Large intestine (tissue), 3 donors: ENCODE results near the gene ST3GAL5. TPM values are rescaled to one million over a fixed set of nuclear protein-coding genes. Genes with fewer than 3 reads are reported as not detected.
"Not testable (repeated sequence)": the region's sequence is repeated elsewhere in the genome, so short reads cannot be mapped to it uniquely, and the experiment has no call there.

ENCODE experiments used
- DNase-seq, 2 donors: peaks; one replicate each; pipeline versions ENCODE4 v3.0.0 to v3.0.0-alpha.2; 2013
- H3K27ac ChIP-seq: one replicate; pipeline ENCODE4 v1.5.1; 2013; ENCODE audit warnings: low read length
- H3K27me3 ChIP-seq: 2 replicates; pipeline ENCODE4 v1.6.1; 2013; ENCODE audit warnings: low read length; ENCODE audit not compliant: control insufficient read depth, insufficient read depth
- H3K36me3 ChIP-seq: 2 replicates; pipeline ENCODE4 v1.6.1; 2013; ENCODE audit warnings: low read length; ENCODE audit not compliant: control insufficient read depth, insufficient read depth
- H3K4me1 ChIP-seq: one replicate; pipeline ENCODE4 v1.6.1; 2013; ENCODE audit warnings: low read length; ENCODE audit not compliant: control insufficient read depth, insufficient read depth
- H3K4me3 ChIP-seq: one replicate; pipeline ENCODE4 v1.5.1; 2013; ENCODE audit warnings: low read length
- H3K9me3 ChIP-seq: one replicate; pipeline ENCODE4 v1.6.1; 2013; ENCODE audit warnings: mild to moderate bottlenecking, low read depth, low read length, moderate library complexity; ENCODE audit not compliant: control insufficient read depth
- WGBS: methylation state at CpG from one replicate; pipeline ENCODE4 v1.1.5; 2013; ENCODE audit warnings: low lambda C conversion rate; ENCODE audit not compliant: insufficient coverage; 5-methylcytosine and 5-hydroxymethylcytosine counted together
- polyA plus RNA-seq: library from polyadenylated mRNA; unstranded; fragments of 120-200 nt; gene quantifications from one replicate; pipeline ENCODE4 v1.2.1, GENCODE V29; 2013

Gene ST3GAL5
- polyA plus RNA-seq, 1 donor, result 10.0 TPM

DNA sequence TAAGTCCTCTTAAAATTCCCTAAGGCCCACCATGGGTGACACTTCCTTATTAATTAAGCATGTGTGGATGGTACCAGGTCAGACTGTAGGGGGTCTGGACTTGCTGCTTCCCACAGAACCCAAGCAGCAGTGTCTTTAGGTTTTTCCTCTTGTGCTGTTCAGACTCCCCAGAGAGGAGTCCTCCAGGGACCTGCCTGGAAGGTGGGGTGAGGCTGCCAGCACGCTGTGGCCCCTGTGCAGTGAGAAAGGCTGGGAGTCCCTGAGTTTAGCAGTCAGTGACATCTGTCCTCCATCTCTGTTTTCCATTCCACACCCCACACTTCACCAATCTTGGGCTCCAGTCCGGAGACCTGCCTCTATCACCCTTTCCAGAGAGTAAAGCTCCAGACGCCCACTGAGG lies 18.0 kb upstream of the ST3GAL5 start:
- Histone ChIP-seq H3K9me3 (no peaks in the 10 kb centered on the region), H3K4me1 (peaks cover 5% of the 10 kb centered on the region), H3K36me3 (no peaks in the 10 kb centered on the region), H3K27me3 (peaks cover 4% of the 10 kb centered on the region), H3K4me3 (no peak overlapping the region), H3K27ac (no peak overlapping the region)
- DNase-seq, result no peak
- no CpG with 5 or more reads among the region's 3 CpGs for WGBS

DNA sequence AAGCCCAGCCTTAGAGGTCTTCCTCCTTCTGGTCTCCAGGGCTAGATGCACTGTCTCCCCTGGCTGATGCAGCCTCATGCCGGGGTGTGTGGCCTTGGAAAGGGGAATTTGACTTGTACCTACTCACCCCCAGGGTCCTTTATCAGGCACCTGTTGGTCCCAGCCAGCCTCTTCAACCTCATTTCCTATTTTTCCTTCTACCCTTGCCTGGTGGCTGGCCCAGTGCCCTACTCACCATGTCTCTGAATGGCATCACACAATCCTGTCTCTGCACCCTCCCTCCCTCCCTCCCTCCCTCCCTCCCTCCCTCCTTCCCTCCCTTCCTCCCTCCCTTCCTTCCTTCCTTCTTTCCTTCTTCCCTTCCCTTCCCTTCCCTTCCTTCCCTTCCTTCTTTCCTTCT lies 17.1 kb upstream of the ST3GAL5 start:
- Histone ChIP-seq H3K27me3 (peaks cover 4% of the 10 kb centered on the region), H3K4me1 (peaks cover 5% of the 10 kb centered on the region), H3K9me3 (no peaks in the 10 kb centered on the region), H3K27ac (no peak overlapping the region), H3K36me3 (no peaks in the 10 kb centered on the region), H3K4me3 (no peak overlapping the region)
- no peak for DNase-seq
- no CpG with 5 or more reads among the region's 1 CpG for WGBS

DNA sequence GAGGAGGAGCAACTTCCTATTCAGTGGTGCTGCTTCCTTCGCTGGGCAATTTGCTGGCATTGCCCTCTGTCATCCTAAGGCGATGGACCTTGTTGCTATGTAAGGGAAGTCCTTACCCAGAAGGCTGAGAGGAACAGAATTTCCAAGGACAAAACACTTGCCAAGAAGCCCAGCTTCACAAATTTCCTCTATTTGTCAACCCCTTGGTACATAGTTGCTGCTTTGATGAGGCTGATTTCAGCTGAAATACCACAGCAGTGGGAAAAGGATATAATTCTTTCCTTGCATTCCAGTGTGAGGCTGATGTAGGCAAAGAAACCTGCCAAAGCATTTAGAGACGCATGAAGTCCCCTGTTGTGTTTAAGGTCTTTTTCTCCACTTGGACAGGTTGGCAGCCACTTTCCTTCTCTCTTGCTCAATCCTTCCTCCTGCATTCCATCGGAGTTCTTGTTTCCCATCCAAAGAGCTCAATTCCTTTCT lies 16.4 kb upstream of the ST3GAL5 start:
- WGBS, result 83% methylated on average over 1 of the region's 4 CpGs
- Histone ChIP-seq H3K9me3 (no peaks in the 10 kb centered on the region), H3K4me3 (no peak overlapping the region), H3K27ac (no peak overlapping the region), H3K4me1 (peaks cover 5% of the 10 kb centered on the region), H3K27me3 (peaks cover 4% of the 10 kb centered on the region), H3K36me3 (no peaks in the 10 kb centered on the region)
- DNase-seq, result no peak

DNA sequence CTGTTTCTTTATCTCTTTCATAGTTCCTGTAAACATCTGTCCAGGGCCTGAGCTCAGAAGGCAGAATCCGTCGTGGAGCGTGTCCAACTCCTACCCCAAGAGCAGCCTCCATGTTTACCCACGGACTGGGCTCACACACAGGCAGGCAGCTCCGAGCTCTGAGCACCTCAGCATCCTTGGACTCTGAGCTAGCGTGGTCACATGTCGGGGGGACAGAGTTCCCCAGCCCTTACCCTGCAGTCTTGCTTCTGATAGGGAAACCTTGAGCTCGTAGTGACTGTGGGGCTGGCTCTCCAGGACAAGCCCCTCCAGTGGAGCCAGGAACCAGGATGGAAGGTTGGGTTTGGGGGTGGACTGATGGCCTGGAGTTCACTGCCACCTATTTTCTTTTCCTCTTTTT lies 15.1 kb upstream of the ST3GAL5 start:
- Histone ChIP-seq H3K27ac (no peak overlapping the region), H3K4me3 (no peak overlapping the region), H3K36me3 (no peaks in the 10 kb centered on the region), H3K9me3 (no peaks in the 10 kb centered on the region), H3K4me1 (peaks cover 5% of the 10 kb centered on the region), H3K27me3 (peaks cover 4% of the 10 kb centered on the region)
- peak; percentile 61 to 78 for DNase-seq
- no CpG with 5 or more reads among the region's 8 CpGs for WGBS

DNA sequence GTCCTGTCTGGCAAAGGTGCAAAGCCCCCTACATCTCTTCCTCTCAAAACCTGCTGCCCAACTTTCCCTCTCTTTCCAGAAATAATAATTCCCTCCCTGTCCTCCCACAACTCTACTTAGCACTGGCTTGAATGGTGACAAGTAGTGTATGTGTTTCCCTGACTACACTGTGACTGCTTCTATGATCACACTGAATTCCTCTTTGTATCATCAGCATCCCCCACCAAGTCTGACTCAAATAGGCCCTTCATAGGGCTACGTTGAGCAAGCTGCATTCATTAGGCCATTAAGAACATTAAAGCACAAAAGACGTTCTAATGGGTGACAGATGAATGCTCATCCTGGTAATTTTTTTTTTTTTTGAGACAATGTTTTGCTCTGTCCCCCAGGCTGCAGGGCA lies 13.7 kb upstream of the ST3GAL5 start:
- H3K27me3 ChIP-seq, result peaks cover 4% of the 10 kb centered on the region
- H3K27ac ChIP-seq, result no peak overlapping the region
- H3K4me3 ChIP-seq, result no peak overlapping the region
- no peaks in the 10 kb centered on the region for H3K9me3 ChIP-seq
- peaks cover 5% of the 10 kb centered on the region for H3K4me1 ChIP-seq
- no peak for DNase-seq
- no peaks in the 10 kb centered on the region for H3K36me3 ChIP-seq
- 80% methylated on average over 1 of the region's 2 CpGs for WGBS

DNA sequence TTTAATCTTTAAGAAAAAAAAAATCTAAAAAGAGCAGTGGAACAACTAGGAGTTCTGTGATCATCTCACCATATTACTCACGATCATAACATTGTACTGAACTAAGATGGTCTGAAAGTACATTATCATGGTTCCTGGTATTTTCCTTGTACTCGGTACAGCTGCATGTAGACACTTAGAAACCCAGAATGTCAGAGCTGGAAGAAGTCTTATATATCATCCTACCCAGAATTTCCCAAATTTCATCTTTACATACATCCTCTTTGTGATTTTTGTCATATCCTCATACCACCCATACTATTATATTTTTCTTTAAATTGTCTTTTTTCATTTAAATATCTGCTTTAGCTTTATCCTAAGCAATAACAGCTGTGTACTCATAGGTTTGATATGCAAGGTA lies 12.4 kb upstream of the ST3GAL5 start:
- H3K27ac ChIP-seq, result no peak overlapping the region
- H3K27me3 ChIP-seq, result no peaks in the 10 kb centered on the region
- 40% methylated on average over 1 of the region's 2 CpGs for WGBS
- DNase-seq, result no peak
- H3K9me3 ChIP-seq, result no peaks in the 10 kb centered on the region
- H3K4me3 ChIP-seq, result no peak overlapping the region
- no peaks in the 10 kb centered on the region for H3K36me3 ChIP-seq
- H3K4me1 ChIP-seq, result peaks cover 5% of the 10 kb centered on the region

DNA sequence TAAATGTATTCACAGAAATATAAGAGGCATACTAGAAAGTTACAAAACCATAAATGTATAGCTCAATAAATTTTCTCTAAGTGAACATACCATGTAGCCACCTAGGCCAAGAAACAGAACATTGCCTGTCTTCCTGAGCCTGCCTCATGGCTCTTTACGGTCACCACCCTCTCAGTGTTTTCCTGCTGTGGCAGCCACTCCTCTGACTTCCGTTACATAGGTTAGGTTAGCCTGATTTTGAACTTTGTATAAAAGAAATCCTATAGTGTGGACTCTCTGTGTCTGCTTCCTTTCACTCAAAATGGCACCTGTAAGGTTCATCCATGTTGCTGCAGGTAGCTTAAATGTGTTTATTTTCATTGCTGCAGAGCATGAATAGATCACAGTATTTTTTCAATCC lies 11.6 kb upstream of the ST3GAL5 start:
- no CpG with 5 or more reads among the region's 2 CpGs for WGBS
- no peak for DNase-seq
- Histone ChIP-seq H3K4me1 (peaks cover 5% of the 10 kb centered on the region), H3K27me3 (no peaks in the 10 kb centered on the region), H3K9me3 (no peaks in the 10 kb centered on the region), H3K36me3 (no peaks in the 10 kb centered on the region), H3K4me3 (no peak overlapping the region), H3K27ac (no peak overlapping the region)

DNA sequence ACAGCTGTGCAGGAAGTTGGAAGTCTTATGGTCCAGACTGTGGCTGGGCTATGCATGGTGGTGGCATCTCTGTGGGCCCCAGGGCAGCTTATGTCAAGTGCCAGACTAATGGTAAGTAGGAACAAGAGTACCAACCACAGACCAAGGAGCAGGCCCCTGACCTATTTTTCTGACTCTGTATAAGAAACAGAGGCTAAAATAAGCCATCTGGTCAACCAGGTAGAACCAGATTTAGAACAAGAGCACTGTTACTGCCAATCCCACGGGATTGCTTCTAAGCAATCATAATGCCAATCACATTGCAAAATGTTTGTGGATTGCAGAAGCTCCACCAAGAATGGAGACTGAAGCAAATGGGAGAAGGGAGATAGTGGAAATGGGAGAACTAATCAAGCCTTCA lies 11.1 kb upstream of the ST3GAL5 start:
- Histone ChIP-seq H3K27ac (no peak overlapping the region), H3K4me1 (peaks cover 5% of the 10 kb centered on the region), H3K9me3 (no peaks in the 10 kb centered on the region), H3K36me3 (no peaks in the 10 kb centered on the region), H3K4me3 (no peak overlapping the region), H3K27me3 (no peaks in the 10 kb centered on the region)
- WGBS, result no CpG with 5 or more reads among the region's 1 CpG
- no peak for DNase-seq

DNA sequence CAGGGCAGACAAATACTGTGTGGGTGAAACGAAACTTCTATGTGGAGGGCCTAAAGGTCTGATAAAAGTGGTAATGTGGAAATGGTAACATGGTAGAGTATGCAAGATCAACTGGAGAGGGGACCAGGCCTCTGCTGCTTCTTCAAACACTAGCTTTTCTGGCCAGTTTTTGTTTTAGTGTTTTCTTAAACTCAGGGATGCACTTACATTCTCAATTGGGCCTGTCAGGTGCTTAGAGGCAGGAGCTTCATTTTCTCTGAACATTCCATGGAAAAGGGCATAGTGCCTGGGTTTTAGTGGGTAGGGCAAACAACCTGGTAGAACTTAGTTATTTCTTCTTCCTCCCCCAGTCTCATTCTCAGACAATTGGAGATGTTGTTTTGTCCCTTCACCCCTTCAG lies 10.5 kb upstream of the ST3GAL5 start:
- H3K27me3 ChIP-seq, result no peaks in the 10 kb centered on the region
- no peak for DNase-seq
- WGBS, result no CpG with 5 or more reads among the region's 1 CpG

DNA sequence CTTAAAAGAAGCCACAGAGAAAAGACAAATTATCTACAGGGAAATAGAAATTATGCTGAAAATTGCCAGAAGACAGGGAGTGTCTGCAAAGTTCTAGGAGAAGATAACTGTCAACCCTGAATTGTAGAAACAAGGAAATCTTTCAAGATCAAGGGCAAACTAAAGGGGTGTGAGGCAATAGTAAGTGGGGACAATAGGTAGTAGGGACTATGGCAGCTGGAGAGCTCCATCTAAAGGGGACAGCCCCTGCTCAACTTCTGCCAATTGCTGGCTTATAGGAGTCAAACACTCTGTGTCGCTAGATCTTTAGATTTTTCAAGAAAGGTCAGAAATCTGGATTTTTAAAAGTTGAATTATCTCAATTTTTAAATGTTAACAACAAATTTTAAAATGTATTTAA lies 10.1 kb upstream of the ST3GAL5 start:
- Histone ChIP-seq H3K27me3 (peaks cover 4% of the 10 kb centered on the region), H3K36me3 (no peaks in the 10 kb centered on the region), H3K27ac (no peak overlapping the region), H3K4me3 (no peak overlapping the region), H3K4me1 (peaks cover under 1% of the 10 kb centered on the region), H3K9me3 (no peaks in the 10 kb centered on the region)
- WGBS, result 83% methylated on average over 1 of the region's 1 CpG
- DNase-seq, result no peak

More for the DNA sequence above, 10.5 kb upstream of the ST3GAL5 start:
- peaks cover 4% of the 10 kb centered on the region for H3K4me1 ChIP-seq
- H3K27ac ChIP-seq, result no peak overlapping the region
- no peaks in the 10 kb centered on the region for H3K36me3 ChIP-seq
- H3K9me3 ChIP-seq, result no peaks in the 10 kb centered on the region
- H3K4me3 ChIP-seq, result no peak overlapping the region

DNA sequence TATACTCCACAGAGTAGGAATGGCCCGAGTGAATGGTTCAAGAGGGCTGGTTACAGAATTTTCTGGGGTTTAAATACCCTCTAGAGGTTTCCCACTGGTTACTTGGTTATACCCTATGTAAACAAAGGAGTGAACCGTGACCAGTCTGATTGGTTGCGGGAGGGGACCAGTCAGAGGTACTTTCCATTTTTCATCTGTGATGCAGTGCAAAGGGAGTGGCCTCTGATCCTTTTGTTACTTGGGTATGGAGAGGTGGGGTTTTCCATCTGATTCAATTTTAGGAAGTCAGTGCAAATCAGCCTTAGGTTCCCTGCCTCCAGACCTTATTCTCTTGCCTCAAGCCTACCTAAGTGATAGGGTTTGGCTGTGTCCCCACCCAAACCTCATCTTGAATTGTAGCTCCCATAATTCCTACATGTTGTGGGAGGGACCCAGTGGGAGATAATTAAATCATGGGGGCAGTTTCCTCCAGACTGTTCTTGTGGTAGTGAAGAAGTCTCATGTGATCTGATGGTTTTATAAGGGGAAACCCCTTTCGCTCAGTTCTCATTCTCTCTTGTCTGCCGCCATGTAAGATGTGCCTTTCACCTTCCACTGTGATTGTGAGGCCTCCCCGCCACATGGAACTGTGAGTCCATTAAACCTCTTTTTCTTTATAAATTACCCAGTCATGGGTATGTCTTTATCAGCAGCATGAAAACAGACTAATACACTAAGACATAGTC lies 5.9 kb upstream of the ST3GAL5 start:
- no CpG with 5 or more reads among the region's 6 CpGs for WGBS
- H3K27me3 ChIP-seq, result peaks cover 10% of the 10 kb centered on the region
- not testable (repeated sequence) for H3K4me3 ChIP-seq, DNase-seq, H3K36me3 ChIP-seq, H3K4me1 ChIP-seq, H3K27ac ChIP-seq, H3K9me3 ChIP-seq
